CD4-positive, alpha-beta T cell treated with Interferon alpha-2 for 1 hour (primary cell): ENCODE data around the gene FBXO17.
"Not testable (repeated sequence)": the region's sequence is repeated elsewhere in the genome, so short reads cannot be mapped to it uniquely, and the experiment has no call there.

Experiments
- DNase-seq, 2 donors: peaks; one replicate each; pipeline ENCODE4 v3.0.0-alpha.2; 2020 to 2022

Gene FBXO17, protein sequence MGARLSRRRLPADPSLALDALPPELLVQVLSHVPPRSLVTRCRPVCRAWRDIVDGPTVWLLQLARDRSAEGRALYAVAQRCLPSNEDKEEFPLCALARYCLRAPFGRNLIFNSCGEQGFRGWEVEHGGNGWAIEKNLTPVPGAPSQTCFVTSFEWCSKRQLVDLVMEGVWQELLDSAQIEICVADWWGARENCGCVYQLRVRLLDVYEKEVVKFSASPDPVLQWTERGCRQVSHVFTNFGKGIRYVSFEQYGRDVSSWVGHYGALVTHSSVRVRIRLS

DNA sequence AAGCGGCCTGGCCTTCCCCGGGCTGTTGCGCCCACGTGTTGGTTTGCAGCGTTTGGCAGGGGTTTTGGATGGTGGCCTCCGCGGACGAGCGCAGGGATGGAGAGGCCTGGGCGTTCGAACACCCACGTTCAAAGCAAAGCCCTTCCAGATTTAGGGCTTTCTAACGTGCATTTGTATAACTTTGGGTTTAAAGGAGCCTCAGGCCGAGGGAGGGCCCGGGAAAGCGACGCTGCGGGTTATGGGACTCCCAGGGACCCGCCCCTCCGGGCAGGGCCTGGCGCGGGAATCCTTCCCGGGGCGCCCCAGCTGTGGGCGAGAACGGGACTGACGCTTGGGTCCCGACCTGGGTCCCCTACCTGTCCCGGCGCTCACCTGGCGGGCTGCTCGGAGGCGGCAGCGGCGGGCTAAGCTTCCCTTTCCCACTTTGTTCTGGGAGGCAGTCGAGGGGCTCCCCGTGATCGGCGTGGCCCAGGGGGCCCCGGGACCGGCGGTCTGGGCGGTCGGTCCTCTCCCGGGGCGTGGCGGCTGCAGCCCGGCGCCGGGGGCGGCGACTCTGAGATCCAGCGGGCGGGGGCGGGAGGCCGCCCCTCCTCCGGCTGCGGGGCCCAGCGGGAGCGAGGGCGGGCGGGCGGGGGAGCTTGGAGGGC, at the start of gene FBXO17:
Gene FBXO17, minus strand, starts transcription at position 529 of the 647 bp plus-strand sequence. CDS start 25,423 bp downstream, outside the sequence.
- DNase-seq = no peak

DNA sequence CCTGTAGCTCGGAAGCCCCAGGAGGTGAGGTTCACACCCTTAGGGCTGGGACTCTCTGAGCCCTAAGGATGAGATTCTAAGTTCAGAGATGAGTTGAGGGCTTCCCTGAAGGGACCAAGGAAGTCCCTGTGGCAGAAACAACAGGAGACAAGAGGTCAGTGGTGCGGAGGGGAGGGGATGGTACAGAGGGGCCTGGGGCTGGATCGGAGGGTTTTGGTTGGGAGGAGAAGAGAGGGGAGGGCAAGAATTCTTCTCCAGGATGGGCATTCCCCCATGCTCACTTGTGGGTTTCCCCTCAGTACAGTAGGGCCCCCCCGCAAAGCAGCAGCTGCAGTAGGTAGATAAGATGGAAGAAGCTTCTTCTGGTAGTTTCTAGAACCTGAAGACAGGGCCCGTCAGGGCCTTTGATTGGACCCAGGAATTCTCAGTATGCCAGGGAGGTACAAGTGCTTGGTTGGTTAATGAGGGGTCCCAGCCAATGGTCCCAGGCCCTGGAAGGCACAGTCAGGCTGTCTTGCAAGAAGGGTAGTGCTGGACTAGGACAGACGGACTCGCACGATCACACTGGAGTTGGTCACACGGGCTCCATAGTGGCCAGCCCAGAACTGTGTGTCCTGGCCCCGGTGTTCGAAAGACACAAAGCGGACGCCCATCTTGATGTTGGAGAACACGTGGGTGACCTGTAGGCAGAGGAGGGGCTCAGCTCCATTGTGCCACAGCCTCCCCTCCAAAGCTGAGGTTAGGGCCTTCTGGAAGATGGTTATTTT, 49.5 kb upstream of the FBXO17 start:
- no peak for DNase-seq

DNA sequence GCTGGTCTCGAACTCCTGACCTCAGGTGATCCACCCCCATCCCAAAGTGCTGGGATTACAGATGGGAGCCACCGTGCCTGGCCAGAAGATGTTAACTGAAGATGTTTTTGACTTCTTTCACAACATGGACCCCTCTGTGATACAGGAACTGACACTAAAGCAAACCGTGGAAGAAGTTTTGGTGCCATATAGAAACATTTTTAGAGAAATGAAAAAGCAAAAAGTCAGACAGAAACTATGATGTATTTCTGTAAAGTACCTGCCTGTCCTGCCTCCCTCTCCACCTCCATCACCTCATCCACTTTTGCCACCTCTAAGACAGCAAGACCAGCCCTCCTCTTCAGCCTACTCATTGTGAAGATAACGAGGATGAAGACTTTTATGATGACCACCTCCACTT, 45.5 kb upstream of the FBXO17 start:
- DNase-seq = no peak

- DNase-seq = no peak
Measured at GRCh38 chr19:39017646-39018045, 42.1 kb upstream of the FBXO17 start.

GRCh38 chr19:39017026-39017425, 41.5 kb upstream of the FBXO17 start:
- DNase-seq = no peak

DNA sequence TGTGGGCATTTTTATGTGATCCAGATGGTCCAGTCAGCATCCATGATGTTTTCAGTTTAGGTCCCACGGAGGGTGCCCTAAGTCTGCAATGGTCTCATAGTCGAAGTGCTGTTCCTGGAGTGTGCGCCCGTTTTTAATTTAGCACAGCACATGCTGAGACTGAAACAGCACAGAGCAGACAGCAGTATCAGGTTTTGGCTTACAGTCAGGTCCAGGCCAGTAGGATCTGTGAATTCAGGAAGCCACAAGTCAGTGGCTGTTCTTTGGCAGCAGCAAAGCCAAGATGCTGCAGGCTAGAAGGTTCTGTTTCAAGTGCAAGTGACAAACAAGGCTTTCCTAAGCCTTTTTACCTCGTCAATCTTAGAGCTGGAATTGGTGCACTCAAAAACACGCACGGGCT, 38.5 kb upstream of the FBXO17 start:
- no peak for DNase-seq

GRCh38 chr19:39009001-39009400, 33.5 kb upstream of the FBXO17 start:
- DNase-seq = no peak

DNA sequence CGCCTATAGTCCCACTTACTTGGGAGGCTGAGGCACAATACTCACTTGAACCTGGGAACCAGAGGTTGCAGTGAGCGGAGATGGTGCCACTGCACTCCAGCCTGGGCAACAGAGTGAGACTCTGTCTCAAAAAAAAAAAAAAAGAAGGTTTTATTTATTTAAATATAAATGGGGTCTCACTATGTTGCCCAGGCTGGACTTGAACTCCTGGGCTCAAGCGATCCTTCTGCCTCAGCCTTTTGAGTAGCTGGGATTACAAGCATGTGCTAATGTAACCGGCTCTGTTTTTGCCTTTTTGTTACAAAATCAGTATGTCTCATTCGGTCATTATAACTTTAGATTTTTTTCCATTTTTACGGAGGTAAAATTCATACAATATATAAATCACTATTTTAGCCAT, 32.6 kb upstream of the FBXO17 start:
- no peak for DNase-seq

- no peak for DNase-seq
Measured at GRCh38 chr19:39007096-39007495, 31.6 kb upstream of the FBXO17 start.

GRCh38 chr19:39004403-39004802, 28.9 kb upstream of the FBXO17 start:
- DNase-seq = no peak

DNA sequence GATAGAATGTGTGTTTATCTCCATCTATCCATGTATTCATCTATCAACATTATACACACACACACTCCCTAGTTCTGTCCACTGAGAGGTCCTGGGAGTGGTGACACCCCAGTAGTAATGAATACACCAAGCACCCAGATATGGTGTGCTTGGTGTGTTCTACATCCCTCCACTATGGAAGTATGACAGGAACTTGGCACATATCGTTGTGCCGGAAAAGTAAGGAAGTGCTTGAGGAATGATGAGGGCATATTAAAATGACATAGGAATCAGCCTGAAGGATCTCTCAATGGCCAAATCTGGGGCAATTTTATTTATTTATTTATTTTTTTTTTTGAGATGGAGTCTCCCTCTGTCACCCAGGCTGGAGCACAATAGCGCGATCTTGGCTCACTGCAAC, 28.3 kb upstream of the FBXO17 start:
- no peak for DNase-seq

- DNase-seq = no peak
Measured at GRCh38 chr19:39003188-39003587, 27.6 kb upstream of the FBXO17 start.

GRCh38 chr19:39001041-39001440, 25.5 kb upstream of the FBXO17 start:
- no peak for DNase-seq

GRCh38 chr19:38997576-38997975, 22.0 kb upstream of the FBXO17 start:
- DNase-seq = not testable (repeated sequence)

- DNase-seq = no peak
Measured at GRCh38 chr19:38993271-38993670, 17.7 kb upstream of the FBXO17 start.

DNA sequence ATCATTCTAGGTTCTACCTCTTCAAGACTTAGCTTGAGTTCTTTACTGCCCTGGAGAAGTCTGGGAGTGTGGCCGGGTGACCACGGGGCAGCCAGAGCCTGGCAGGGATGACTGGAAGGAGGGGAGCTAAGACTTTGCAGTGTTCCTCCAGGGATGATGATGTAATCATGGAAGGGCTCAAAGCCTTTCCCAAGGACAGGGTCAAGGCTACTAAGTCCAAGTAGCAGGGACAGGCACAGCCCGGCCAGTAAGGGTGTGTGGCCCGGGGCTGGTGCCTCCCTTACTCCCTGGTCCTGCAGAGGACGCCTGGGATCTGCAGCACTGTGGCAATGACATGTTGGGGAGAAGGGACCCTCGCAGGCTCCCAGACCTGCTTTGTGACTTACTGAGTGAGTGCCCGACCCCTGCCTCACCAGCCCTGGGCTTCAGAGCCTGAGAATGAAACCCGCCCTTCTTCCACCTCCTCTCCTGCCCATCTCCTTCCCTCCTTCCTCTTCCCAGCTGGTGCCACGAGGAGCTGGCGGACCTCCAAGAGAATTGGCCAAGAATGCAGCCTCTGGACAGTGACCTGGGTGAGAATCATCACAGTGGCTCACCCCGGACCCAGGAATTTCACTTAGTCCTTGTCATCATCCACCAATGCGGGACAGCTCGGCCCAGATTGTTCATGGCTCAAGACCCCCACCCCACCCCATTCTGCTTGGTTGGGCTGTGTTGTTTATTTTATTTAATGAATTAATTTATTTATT, 15.6 kb upstream of the FBXO17 start:
- no peak for DNase-seq

GRCh38 chr19:38989614-38990013, 14.1 kb upstream of the FBXO17 start:
- not testable (repeated sequence) for DNase-seq

GRCh38 chr19:38989066-38989605, 13.6 kb upstream of the FBXO17 start:
- DNase-seq = no peak

GRCh38 chr19:38988627-38989026, 13.1 kb upstream of the FBXO17 start:
- not testable (repeated sequence) for DNase-seq

DNA sequence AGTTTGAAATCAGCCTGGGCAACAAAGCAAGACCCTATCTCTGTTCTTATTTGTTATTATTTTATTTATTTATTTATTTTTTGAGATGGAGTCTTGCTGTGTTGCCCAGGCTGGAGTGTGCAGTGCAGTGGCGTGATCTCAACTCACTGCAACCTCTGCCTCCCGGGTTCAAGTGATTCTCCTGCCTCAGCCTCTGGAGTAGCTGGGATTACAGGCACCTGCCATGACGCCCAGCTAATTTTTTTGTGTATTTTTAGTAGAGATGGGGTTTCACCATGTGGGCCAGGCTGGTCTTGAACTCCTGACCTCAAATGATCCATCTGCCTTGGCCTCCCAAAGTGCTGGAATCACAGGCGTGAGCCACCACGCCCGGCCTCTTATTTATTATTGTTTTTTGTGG, 12.2 kb upstream of the FBXO17 start:
- DNase-seq = not testable (repeated sequence)

DNA sequence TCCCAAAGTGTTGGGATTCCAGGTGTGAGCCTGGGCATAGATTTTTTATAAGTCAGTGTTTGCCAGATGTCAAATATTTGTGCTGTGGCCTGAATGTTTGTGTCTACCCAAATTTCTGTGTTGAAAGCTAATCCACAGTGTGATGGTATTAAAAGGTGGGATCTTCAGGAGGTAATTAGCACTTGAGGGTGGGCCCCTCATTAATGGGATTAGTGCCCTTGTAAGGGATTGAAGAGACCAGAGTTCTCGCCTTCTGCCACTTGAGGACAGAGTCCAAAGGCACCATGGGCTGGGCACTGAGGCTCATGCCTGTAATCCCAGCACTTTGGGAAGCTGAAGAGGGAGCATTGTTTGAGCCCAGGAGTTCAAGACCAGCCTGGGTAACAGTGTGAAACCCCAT, 9.7 kb upstream of the FBXO17 start:
- DNase-seq = no peak

DNA sequence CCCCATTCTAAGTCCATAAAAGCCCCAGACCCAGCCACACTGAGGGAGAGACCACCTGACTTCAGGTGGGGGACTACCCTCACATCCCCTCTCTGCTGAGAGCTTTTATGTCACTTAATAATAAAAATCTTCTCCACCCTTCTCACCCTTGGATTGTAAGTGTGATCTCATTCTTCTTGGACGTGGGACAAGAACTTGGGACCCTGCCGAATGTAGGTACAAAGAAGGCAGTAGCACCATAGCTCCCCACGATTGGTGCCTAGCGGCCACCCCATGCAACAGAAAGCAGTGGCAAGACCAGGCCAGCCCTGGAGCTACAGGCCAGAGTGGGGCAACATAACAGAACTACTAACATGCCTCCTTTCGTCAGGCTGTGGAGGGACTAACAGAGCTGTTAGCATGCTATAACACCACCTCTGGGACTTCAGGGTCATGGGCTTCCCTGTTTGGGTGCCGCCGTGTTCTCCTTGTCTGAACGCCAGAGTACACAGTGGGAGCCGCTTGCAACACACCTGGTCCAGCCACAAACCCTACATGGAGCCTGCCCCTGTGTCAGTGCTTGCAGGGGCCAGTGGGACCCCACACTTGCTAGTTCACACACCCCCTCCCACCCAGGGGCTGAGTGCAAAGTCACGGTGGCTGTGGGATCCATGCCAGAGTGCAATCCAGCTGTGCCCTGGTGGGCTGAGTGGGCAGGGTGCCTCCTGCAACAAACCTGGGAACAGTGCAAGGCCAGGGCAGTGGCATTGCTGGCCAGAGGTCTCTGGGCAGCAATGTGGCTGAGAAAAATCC, 5.2 kb upstream of the FBXO17 start:
- no peak for DNase-seq
